ENCODE measurements around the gene CSNK2B.

GRCh38 chr6:31660381-31661261 lies 5.3 kb upstream of the CSNK2B start, which contains the start of gene C6orf47:
- TF ChIP-seq, protein P1, sequence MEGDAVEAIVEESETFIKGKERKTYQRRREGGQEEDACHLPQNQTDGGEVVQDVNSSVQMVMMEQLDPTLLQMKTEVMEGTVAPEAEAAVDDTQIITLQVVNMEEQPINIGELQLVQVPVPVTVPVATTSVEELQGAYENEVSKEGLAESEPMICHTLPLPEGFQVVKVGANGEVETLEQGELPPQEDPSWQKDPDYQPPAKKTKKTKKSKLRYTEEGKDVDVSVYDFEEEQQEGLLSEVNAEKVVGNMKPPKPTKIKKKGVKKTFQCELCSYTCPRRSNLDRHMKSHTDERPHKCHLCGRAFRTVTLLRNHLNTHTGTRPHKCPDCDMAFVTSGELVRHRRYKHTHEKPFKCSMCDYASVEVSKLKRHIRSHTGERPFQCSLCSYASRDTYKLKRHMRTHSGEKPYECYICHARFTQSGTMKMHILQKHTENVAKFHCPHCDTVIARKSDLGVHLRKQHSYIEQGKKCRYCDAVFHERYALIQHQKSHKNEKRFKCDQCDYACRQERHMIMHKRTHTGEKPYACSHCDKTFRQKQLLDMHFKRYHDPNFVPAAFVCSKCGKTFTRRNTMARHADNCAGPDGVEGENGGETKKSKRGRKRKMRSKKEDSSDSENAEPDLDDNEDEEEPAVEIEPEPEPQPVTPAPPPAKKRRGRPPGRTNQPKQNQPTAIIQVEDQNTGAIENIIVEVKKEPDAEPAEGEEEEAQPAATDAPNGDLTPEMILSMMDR (IDR thresholded peaks at IDR 0.05; ENCODE audit: low read length): no peak
- no peak for TF ChIP-seq EZH2 (optimal IDR thresholded peaks at IDR 0.05; ENCODE audit: low read depth, low read length)
